ENCODE data around the gene MAD2L2.
"Not testable (repeated sequence)": the region's sequence is repeated elsewhere in the genome, so short reads cannot be mapped to it uniquely, and the experiment has no call there.

MAD2L2 gene

DNA sequence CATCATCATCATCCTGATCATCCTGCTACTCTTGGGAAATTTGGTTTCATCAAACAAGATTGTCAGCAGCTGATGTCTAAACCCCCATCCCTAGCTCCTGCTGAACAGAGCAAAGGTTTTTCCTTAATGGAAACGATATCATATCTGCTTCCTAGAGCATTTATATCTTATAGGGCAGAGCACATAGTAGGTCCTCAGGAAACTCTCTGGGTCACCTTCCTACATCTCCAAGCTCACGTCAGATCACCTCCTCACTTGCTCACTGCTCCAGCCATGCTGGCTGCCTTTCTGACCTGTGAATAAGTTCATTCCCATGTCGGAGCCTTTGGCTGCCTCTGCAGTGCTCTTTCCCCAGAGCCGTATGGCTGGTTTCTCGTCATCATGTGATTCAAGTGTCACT is 37.2 kb downstream of the MAD2L2 start:
- TF ChIP-seq EZH2 (optimal IDR thresholded peaks at IDR 0.05; ENCODE audit: low read depth, low read length) = no peak
- no peaks in the 10 kb centered on the region for H3K9me3 ChIP-seq (replicated peaks; ENCODE audit: insufficient read depth, low read length)
- H4K20me1 ChIP-seq (ENCODE audit: insufficient read depth, low read length) = no peaks in the 10 kb centered on the region
- no peaks in the 10 kb centered on the region for H3K79me2 ChIP-seq (ENCODE audit: low read length)
- no peak overlapping the region for H3K9ac ChIP-seq (ENCODE audit: low read length)
- no peaks in the 10 kb centered on the region for H3K4me1 ChIP-seq (ENCODE audit: low read length)
- H3K27me3 ChIP-seq (replicated peaks; ENCODE audit: insufficient read depth, low read length) = peaks cover 41% of the 10 kb centered on the region
- H2AFZ ChIP-seq (ENCODE audit: low read length) = no peak overlapping the region
- no peaks in the 10 kb centered on the region for H3K9me2 ChIP-seq (replicated peaks; ENCODE audit: insufficient read depth, low read length)
- DNase-seq = no peak
- H3K27ac ChIP-seq (ENCODE audit: low read length) = no peak overlapping the region
- no peak overlapping the region for H3K4me3 ChIP-seq (ENCODE audit: low read length)
- no peaks in the 10 kb centered on the region for H3K36me3 ChIP-seq (replicated peaks; ENCODE audit: insufficient read depth, low read length)
- H3F3A ChIP-seq (ENCODE audit: insufficient read depth, low read length) = no peaks in the 10 kb centered on the region
- H3K4me2 ChIP-seq (ENCODE audit: low read depth, low read length) = no peak overlapping the region

DNA sequence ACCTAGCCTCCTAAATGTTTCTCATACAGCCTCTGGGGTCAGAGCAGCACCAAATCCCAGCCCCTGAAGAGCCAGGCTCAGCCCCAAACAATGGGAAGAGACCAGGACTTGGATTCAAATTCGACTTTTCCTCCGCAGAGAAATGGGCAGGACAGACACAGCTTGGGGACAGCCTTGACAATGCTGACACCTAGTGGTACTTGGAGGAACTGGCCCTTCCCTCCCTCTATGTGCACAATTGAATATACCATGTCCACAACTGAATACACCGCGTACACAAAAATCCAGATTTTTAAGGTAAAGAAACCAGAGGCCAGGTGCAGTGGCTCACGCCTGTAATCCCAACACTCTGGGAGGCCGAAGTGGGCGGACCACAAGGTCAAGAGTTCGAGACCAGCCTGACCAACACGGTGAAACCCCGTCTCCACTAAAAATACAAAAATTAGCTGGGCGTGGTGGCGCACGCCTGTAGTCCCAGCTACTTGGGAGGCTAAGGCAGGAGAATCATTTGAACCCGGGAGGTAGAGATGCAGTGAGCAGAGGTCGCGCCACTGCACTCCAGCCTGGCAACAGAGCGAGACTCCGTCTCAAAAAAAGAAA is 38.4 kb downstream of the MAD2L2 start:
- H3K27ac ChIP-seq (ENCODE audit: low read length); H3K4me2 ChIP-seq (ENCODE audit: low read depth, low read length); H3F3A ChIP-seq (ENCODE audit: insufficient read depth, low read length); H3K36me3 ChIP-seq (replicated peaks; ENCODE audit: insufficient read depth, low read length); H3K4me3 ChIP-seq (ENCODE audit: low read length); H3K9ac ChIP-seq (ENCODE audit: low read length); H3K9me3 ChIP-seq (replicated peaks; ENCODE audit: insufficient read depth, low read length); H3K4me1 ChIP-seq (ENCODE audit: low read length); H4K20me1 ChIP-seq (ENCODE audit: insufficient read depth, low read length); H3K9me2 ChIP-seq (replicated peaks; ENCODE audit: insufficient read depth, low read length); H3K79me2 ChIP-seq (ENCODE audit: low read length); H2AFZ ChIP-seq (ENCODE audit: low read length): not testable (repeated sequence)
- peaks cover 53% of the 10 kb centered on the region for H3K27me3 ChIP-seq (replicated peaks; ENCODE audit: insufficient read depth, low read length)
- TF ChIP-seq, protein P1, sequence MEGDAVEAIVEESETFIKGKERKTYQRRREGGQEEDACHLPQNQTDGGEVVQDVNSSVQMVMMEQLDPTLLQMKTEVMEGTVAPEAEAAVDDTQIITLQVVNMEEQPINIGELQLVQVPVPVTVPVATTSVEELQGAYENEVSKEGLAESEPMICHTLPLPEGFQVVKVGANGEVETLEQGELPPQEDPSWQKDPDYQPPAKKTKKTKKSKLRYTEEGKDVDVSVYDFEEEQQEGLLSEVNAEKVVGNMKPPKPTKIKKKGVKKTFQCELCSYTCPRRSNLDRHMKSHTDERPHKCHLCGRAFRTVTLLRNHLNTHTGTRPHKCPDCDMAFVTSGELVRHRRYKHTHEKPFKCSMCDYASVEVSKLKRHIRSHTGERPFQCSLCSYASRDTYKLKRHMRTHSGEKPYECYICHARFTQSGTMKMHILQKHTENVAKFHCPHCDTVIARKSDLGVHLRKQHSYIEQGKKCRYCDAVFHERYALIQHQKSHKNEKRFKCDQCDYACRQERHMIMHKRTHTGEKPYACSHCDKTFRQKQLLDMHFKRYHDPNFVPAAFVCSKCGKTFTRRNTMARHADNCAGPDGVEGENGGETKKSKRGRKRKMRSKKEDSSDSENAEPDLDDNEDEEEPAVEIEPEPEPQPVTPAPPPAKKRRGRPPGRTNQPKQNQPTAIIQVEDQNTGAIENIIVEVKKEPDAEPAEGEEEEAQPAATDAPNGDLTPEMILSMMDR (IDR thresholded peaks at IDR 0.05; ENCODE audit: low read length) = peak; percentile 95
- DNase-seq = peak; percentile 52

DNA sequence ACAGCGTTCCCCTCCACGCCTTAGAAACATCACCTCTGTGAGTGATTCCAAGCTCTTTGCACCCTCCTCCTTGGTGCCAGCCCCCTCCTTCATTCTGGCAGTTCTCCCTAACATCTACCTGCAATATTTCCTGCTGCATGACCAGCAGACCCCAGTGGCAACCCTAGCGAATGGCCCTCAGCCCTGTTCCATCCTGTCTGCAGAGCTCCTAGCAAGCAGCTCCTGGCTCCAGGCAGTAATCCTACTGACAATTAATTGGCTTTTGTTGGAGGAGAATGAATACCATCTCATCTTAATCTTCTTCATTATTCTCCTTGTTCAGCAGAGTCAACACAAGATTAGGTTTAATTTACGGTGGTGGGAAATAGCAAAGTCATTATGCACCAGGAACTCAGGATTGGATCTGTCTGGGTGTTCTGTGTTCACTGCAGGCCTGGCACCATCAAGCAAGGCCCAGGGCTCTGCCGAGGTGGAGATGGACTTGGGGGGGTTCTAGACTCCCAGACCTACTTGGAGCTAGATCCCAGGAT is 39.1 kb downstream of the MAD2L2 start:
- Histone ChIP-seq H3K79me2 (ENCODE audit: low read length) (no peaks in the 10 kb centered on the region), H3K27me3 (replicated peaks; ENCODE audit: insufficient read depth, low read length) (peaks cover 60% of the 10 kb centered on the region), H3K36me3 (replicated peaks; ENCODE audit: insufficient read depth, low read length) (no peaks in the 10 kb centered on the region), H3K27ac (ENCODE audit: low read length) (no peak overlapping the region), H4K20me1 (ENCODE audit: insufficient read depth, low read length) (no peaks in the 10 kb centered on the region), H3K4me1 (ENCODE audit: low read length) (no peaks in the 10 kb centered on the region), H3K9me2 (replicated peaks; ENCODE audit: insufficient read depth, low read length) (no peaks in the 10 kb centered on the region), H2AFZ (ENCODE audit: low read length) (no peak overlapping the region), H3K9ac (ENCODE audit: low read length) (no peak overlapping the region), H3F3A (ENCODE audit: insufficient read depth, low read length) (no peaks in the 10 kb centered on the region), H3K9me3 (replicated peaks; ENCODE audit: insufficient read depth, low read length) (no peaks in the 10 kb centered on the region), H3K4me2 (ENCODE audit: low read depth, low read length) (no peak overlapping the region), H3K4me3 (ENCODE audit: low read length) (no peak overlapping the region)
- no peak for DNase-seq
- TF ChIP-seq EZH2phosphoT487 (IDR thresholded peaks at IDR 0.05; ENCODE audit: low read length) (no peak), EZH2 (optimal IDR thresholded peaks at IDR 0.05; ENCODE audit: low read depth, low read length) (no peak)
- TF ChIP-seq, protein P1 (IDR thresholded peaks at IDR 0.05; ENCODE audit: low read length) = no peak

DNA sequence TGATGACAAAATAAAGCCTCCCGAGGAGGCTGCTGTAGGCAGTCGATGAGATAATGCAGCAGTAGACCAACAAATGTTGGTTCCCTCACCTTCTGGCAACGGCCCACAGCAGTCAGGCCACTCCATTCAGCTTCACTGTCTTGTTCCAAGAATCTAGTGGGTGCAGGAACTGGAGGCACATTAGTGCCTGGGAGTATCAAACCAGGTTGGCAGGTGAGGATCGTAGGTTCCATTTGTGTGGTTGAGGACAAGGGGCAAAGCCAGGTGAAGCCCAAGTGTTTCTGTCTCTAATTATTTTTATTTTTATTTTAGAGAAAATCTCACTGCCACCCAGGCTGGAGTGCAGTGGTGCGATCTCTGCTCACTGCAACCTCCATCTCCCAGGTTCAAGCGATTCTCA is 40.0 kb downstream of the MAD2L2 start:
- Histone ChIP-seq H3K9ac (ENCODE audit: low read length) (no peak overlapping the region), H3K4me3 (ENCODE audit: low read length) (no peak overlapping the region), H3K79me2 (ENCODE audit: low read length) (no peaks in the 10 kb centered on the region), H3F3A (ENCODE audit: insufficient read depth, low read length) (no peaks in the 10 kb centered on the region), H3K9me2 (replicated peaks; ENCODE audit: insufficient read depth, low read length) (no peaks in the 10 kb centered on the region), H3K36me3 (replicated peaks; ENCODE audit: insufficient read depth, low read length) (no peaks in the 10 kb centered on the region), H3K27me3 (replicated peaks; ENCODE audit: insufficient read depth, low read length) (peaks cover 69% of the 10 kb centered on the region), H4K20me1 (ENCODE audit: insufficient read depth, low read length) (no peaks in the 10 kb centered on the region), H2AFZ (ENCODE audit: low read length) (no peak overlapping the region), H3K9me3 (replicated peaks; ENCODE audit: insufficient read depth, low read length) (no peaks in the 10 kb centered on the region), H3K27ac (ENCODE audit: low read length) (no peak overlapping the region), H3K4me2 (ENCODE audit: low read depth, low read length) (no peak overlapping the region), H3K4me1 (ENCODE audit: low read length) (no peaks in the 10 kb centered on the region)
- no peak for DNase-seq
- TF ChIP-seq EZH2phosphoT487 (IDR thresholded peaks at IDR 0.05; ENCODE audit: low read length) = no peak
- TF ChIP-seq, protein P1 (IDR thresholded peaks at IDR 0.05; ENCODE audit: low read length) = no peak
- TF ChIP-seq EZH2 (optimal IDR thresholded peaks at IDR 0.05; ENCODE audit: low read depth, low read length) = no peak

Measured in MM.1S (cell line).